Stimulated activated CD8-positive, alpha-beta memory T cell treated with anti-CD3 and anti-CD28 coated beads, Interleukin-4, amount 100 ng/mL, for 1 hour (primary cell): ENCODE results near the gene TMEM59L.
"Not testable (repeated sequence)": the region's sequence is repeated elsewhere in the genome, so short reads cannot be mapped to it uniquely, and the experiment has no call there.

Experiments
- DNase-seq, 2 donors: peaks; one replicate each; pipeline ENCODE4 v3.0.0-alpha.2; 2020; ENCODE audit warnings: low read depth in 2 of 2, low spot score in 1 of 2

Gene TMEM59L

GRCh38 chr19:18594096-18594823 is 18.4 kb upstream of the TMEM59L start:
- DNase-seq, result peak; percentile 47

DNA sequence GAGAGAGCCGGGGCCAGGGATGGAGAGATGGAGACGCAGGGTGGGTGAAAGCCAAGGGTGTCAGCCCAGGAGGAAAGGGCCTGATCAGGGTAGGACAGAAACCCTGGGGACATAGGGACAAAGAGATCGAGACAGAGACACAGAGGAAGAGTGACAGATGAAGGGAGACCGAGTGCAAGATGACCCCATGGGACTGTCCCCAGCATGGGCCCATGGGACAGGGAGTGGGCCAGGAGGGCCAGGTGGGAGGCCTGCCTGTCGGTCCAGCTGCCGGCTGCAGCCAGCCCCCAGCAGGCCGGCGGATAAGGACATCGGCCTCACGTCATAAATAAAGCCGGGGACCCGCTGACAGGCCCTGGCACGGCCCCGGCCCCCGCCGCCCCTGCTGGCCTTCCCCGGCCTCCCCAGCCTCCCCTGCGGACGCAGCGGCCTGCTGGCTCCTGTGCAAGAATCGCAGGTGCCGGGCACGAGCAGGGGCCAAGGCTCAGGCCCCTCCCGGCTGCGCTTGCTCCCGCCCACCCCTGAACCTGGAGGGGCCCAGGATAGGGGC is 17.8 kb upstream of the TMEM59L start:
- DNase-seq, result no peak

DNA sequence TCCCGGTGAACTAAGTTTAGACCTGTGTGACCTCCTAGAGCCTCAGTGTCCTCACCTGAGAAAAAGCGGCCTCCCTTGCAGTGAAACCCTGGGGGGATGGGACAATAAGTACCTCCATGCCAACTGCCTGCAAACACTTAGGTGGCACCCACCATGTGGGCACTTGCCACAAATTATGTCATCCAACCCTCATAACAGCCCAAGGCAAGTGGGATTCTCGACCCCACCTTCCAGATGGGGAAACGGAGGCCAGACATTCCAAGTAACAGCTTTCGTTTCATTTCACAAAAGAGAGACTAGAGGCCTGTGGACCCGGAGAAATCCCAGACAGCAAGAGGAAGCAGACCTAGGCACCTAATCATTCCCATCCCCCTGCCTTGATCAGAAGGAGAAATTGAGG is 17.2 kb upstream of the TMEM59L start:
- no peak for DNase-seq

DNA sequence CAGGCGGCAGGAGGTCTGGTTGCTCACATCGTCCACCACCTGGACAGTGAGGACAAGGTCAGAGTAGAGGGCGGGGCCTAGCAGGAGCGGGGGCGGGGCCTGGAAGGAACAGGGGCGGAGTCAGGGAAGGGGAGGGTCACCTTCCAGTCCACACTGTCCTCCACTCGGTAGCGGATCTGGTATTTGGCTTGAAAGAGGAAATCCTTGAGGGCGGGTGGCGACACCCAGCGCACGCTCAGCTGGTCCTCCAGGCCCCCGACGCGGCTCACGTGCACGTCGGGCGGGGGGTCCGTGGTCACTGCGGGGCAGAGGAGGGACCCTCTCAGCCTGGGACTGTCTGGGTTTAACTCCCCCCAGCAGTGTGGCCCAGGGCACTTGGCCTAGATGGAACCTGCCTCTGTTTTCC is 15.9 kb upstream of the TMEM59L start:
- DNase-seq, result no peak

- DNase-seq, result no peak
These were observed 14.6 kb upstream of the TMEM59L start for GRCh38 chr19:18597809-18598660.

GRCh38 chr19:18599485-18599884 is 13.2 kb upstream of the TMEM59L start:
- no peak for DNase-seq

- not testable (repeated sequence) for DNase-seq
These were observed 11.8 kb upstream of the TMEM59L start for GRCh38 chr19:18600692-18601397.

GRCh38 chr19:18601875-18602274 is 10.8 kb upstream of the TMEM59L start:
- no peak for DNase-seq

- DNase-seq, result no peak
These were observed 9.3 kb upstream of the TMEM59L start for GRCh38 chr19:18603255-18603957.

DNA sequence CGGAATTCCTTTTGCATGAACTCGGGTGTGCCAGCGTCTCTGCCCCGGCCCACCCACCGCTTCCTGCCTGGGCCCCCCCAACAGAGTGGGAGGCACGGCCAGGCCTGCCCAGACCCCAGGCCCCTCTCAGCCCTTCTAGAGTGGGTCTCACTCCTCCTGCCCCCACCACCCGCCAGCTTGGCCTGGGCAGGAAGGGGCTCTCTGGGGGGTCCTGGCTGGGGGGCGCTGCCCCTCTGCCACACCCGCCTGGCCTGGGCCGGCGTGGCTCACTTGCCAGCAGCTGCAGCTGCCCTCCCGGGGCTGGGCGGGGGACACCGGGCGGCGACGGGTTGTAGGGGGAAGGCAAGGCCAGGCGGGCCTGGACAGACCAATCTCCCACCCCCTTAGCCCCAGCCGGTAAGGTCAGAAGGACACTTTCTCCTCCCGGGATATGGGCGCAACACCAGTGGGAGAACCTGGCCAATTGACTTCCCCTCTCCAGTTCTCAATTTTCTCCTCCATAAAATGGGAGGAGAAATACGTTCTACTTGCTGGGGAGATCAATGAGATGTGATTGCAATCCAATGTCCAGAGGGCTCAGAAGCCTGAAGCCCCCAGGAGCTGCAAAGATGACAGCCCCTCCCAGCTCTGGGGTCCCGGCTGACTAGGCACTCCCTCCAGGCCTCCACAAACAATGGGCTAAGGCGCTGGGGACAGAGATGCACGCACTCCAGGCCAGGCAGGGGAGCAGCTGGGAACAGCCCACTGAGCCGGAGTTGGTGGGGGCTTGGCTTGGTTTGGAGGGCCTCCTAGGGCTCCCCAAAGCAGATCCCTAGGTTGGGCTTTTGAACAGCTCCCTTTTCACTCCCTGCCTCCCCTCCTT is 8.5 kb upstream of the TMEM59L start:
- DNase-seq, result no peak

- no peak for DNase-seq
These were observed 7.9 kb upstream of the TMEM59L start for GRCh38 chr19:18604820-18605159.

DNA sequence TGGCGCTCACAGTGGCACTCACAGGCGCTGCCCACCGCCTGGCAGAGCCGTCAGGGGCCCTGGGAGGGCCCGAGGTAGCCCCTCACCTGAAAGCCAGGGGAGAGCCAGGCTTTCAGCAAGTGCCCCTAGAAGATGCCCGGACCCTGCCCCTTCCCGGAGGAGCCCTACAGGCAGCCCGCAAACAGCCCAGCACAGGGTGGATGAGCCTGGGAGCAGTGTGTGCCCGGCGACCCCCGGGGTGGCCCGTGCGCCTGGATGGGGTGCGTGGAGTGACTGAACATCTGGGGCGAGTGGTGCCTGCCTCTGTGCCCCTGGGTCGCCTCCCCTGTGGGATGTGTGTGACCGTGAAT is 7.5 kb upstream of the TMEM59L start:
- DNase-seq, result no peak

GRCh38 chr19:18605546-18606280 is 7.0 kb upstream of the TMEM59L start:
- DNase-seq, result no peak

DNA sequence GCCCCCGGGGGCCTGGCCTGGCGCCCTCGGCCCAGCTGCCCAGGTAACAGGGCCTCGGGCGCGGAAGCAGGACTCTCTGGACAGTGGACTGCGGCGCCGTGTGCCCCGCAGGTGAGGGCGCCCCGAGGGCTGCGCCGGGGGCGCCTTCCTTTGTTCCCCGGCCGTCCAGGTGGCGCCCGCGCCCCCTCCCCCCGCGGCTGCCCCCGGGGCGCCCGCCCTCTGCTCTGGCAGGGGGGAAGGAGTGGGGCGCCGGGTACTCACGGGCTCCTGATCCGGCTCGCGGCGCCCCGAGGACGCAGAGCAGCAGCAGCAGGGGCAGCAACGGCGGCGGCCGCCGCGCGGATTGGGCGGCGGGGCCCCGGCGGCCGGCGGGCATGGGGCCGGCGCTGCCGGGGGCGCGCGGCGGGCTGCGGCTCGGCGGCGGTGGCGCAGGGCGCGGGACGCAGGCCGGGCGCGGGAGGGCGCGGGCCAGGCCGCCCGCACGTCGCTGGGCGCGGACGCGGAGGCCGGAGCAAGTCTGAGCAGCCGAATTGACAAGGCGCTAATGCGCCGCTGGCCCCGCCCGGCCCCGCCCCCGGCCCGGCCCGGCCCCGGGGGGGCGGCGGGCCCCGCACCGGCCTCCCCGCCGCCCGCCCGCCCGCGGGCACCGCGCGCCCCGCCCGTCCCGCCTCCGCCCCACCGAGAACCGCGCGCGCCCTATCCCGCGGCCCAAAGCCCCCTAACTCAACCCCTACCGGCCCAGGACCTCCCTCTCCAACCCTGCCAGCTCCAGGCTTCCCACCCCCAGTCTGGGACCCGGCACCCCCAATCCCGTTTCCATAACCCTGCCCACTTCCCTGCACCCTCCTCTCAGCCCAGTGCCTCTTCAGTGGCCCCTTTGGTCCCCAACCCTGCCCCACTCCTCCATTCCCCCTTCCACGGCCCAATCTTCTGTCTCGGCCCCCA is 6.1 kb upstream of the TMEM59L start, which contains the start of gene CRLF1:
Gene CRLF1 (minus strand): TSS at position 519 of the 945 bp plus-strand sequence. CDS start 143 bp downstream, at position 376.
- no peak for DNase-seq

DNA sequence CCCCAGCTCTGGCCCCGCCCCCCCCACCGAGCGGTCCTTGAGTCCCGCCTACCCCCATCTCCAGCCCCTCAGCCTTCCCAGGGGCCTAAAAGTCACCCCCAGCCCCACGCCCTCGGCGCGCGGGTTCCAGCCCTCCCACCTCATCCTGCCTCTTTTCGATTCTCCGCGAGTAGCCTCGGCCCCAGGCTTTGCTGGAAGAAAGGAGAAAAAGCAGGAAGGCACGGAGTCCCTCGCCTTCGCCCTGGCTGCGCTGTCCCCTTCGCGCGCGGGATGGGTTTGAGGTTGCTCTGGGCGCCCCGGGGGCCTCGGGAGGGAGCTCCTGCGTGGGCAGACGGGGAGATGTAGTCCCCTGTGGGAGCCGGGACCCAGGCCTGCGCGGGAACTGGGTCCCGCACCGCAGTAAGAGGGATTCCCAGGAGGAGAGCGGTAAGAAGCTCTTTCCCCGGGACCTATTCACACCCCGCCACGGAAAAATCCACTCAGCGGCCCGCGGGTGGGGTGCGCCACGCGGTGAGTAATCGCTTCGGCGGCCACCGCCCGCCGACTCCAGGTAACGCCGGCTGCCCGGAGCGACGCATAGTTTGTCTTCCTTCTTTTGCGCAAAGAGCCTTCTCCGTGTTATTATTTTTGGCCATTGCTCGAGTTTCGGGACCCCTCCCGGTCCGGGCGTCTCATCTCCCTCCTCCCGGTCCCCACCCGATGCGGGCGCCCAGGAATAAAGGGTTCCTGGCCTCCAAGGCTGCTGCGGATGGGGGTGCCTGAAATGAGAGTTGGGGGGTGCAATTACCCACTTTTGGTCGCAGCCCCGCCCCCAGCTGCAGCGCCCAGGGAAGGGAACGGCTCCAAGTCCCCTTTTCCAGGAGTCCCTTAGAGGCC is 5.2 kb upstream of the TMEM59L start:
- no peak for DNase-seq

- no peak for DNase-seq
These were observed 4.4 kb upstream of the TMEM59L start for GRCh38 chr19:18608102-18608804.
